ENCODE data around the gene PRTG.
"Not testable (repeated sequence)": the region's sequence is repeated elsewhere in the genome, so short reads cannot be mapped to it uniquely, and the experiment has no call there.

The PRTG gene

GRCh38 chr15:55742927-55743728 lies at the start of gene PRTG:
PRTG (minus strand) TSS chr15:55743152; CDS start chr15:55742931, 221 bp downstream.
- no peak for DNase-seq

- DNase-seq = no peak
These were observed 48.8 kb upstream of the PRTG start for GRCh38 chr15:55791551-55792400.

GRCh38 chr15:55789066-55789660 lies 46.2 kb upstream of the PRTG start:
- no peak for DNase-seq

- no peak for DNase-seq
These were observed 43.4 kb upstream of the PRTG start for GRCh38 chr15:55786341-55786740.

- DNase-seq = not testable (repeated sequence)
These were observed 42.6 kb upstream of the PRTG start for GRCh38 chr15:55785593-55785992.

GRCh38 chr15:55784286-55784685 lies 41.3 kb upstream of the PRTG start:
- no peak for DNase-seq

GRCh38 chr15:55782901-55783300 lies 39.9 kb upstream of the PRTG start:
- DNase-seq = no peak

- no peak for DNase-seq
These were observed 37.3 kb upstream of the PRTG start for GRCh38 chr15:55780292-55780691.

- DNase-seq = no peak
These were observed 36.0 kb upstream of the PRTG start for GRCh38 chr15:55778932-55779331.

- DNase-seq = no peak
These were observed 32.4 kb upstream of the PRTG start for GRCh38 chr15:55775316-55775715.

GRCh38 chr15:55774113-55774970 lies 31.4 kb upstream of the PRTG start:
- no peak for DNase-seq

- no peak for DNase-seq
These were observed 27.9 kb upstream of the PRTG start for GRCh38 chr15:55770806-55771205.

GRCh38 chr15:55770261-55770660 lies 27.3 kb upstream of the PRTG start:
- no peak for DNase-seq

- no peak for DNase-seq
These were observed 25.8 kb upstream of the PRTG start for GRCh38 chr15:55768670-55769185.

- no peak for DNase-seq
These were observed 23.7 kb upstream of the PRTG start for GRCh38 chr15:55766676-55767075.

- DNase-seq = no peak
These were observed 21.4 kb upstream of the PRTG start for GRCh38 chr15:55764398-55764797.

GRCh38 chr15:55758580-55758986 lies 15.6 kb upstream of the PRTG start:
- DNase-seq = no peak

GRCh38 chr15:55753433-55753832 lies 10.5 kb upstream of the PRTG start:
- DNase-seq = not testable (repeated sequence)

- no peak for DNase-seq
These were observed 7.8 kb upstream of the PRTG start for GRCh38 chr15:55750706-55751105.

- no peak for DNase-seq
These were observed 1.0 kb upstream of the PRTG start for GRCh38 chr15:55743729-55744655.

GRCh38 chr15:55742498-55742926 lies 440 bp downstream of the PRTG start:
- no peak for DNase-seq
